Measurements from ENCODE around the gene SCFD2.

SCFD2 gene

DNA sequence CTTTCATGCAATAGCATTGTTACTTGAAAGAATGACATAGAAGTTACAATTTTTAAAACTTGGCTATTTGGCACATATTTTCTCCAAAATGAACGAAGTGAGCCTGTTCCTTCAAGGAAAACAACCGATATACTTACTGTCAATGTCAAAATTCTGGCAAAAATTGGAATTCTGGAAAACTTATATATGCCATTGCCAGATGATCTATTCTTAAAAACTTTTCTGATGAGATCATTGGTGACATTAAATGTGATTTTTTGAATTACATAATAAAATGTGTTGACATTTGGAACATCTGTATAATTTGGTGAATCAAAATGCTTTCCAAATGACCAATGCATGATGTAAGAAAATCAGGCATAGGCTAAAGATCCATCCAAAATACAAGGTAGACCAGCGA, 209.0 kb downstream of the SCFD2 start:
- no peaks in the 10 kb centered on the region for H3K36me3 ChIP-seq (replicated peaks)
- H3K27me3 ChIP-seq (replicated peaks): no peaks in the 10 kb centered on the region
- H3K27ac ChIP-seq: no peak overlapping the region
- no peak overlapping the region for H3K4me3 ChIP-seq (ENCODE audit: low read depth, low read length)
- in situ Hi-C loops (cut with HindIII; ENCODE audit: low pct_ligation_motif_present, low sequenced_read_pairs): no loop called here
- TF ChIP-seq, protein P1, sequence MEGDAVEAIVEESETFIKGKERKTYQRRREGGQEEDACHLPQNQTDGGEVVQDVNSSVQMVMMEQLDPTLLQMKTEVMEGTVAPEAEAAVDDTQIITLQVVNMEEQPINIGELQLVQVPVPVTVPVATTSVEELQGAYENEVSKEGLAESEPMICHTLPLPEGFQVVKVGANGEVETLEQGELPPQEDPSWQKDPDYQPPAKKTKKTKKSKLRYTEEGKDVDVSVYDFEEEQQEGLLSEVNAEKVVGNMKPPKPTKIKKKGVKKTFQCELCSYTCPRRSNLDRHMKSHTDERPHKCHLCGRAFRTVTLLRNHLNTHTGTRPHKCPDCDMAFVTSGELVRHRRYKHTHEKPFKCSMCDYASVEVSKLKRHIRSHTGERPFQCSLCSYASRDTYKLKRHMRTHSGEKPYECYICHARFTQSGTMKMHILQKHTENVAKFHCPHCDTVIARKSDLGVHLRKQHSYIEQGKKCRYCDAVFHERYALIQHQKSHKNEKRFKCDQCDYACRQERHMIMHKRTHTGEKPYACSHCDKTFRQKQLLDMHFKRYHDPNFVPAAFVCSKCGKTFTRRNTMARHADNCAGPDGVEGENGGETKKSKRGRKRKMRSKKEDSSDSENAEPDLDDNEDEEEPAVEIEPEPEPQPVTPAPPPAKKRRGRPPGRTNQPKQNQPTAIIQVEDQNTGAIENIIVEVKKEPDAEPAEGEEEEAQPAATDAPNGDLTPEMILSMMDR (IDR thresholded peaks at IDR 0.05; ENCODE audit: low read depth, low read length, missing control alignments): no peak
- DNase-seq: no peak

- no peak overlapping the region for H3K4me3 ChIP-seq (ENCODE audit: low read depth, low read length)
- in situ Hi-C loops (cut with HindIII; ENCODE audit: low pct_ligation_motif_present, low sequenced_read_pairs): no loop called here
- TF ChIP-seq, protein P1 (IDR thresholded peaks at IDR 0.05; ENCODE audit: low read depth, low read length, missing control alignments): no peak
- no peaks in the 10 kb centered on the region for H3K27me3 ChIP-seq (replicated peaks)
- no peak overlapping the region for H3K27ac ChIP-seq
- H3K36me3 ChIP-seq (replicated peaks): no peaks in the 10 kb centered on the region
- DNase-seq: no peak
Observed at GRCh38 chr4:53152467-53152866, 213.4 kb downstream of the SCFD2 start.

DNA sequence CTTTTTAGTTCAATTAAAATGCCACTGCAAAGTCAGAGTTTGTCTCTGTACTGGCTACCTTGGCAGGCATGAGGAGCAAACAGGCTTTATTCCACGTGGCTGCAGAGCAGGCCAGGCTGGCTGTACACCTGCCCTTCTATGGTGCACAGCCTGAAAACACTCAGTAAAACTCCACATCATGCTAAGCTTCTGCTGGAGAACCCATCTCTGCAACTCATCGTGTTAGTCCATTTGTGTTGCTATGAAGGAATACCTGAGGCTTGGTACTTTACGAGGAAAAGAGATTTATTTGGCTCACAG, 214.4 kb downstream of the SCFD2 start:
- in situ Hi-C loops (cut with HindIII; ENCODE audit: low pct_ligation_motif_present, low sequenced_read_pairs): no loop called here
- TF ChIP-seq, protein P1 (IDR thresholded peaks at IDR 0.05; ENCODE audit: low read depth, low read length, missing control alignments): no peak
- H3K27me3 ChIP-seq (replicated peaks): no peaks in the 10 kb centered on the region

DNA sequence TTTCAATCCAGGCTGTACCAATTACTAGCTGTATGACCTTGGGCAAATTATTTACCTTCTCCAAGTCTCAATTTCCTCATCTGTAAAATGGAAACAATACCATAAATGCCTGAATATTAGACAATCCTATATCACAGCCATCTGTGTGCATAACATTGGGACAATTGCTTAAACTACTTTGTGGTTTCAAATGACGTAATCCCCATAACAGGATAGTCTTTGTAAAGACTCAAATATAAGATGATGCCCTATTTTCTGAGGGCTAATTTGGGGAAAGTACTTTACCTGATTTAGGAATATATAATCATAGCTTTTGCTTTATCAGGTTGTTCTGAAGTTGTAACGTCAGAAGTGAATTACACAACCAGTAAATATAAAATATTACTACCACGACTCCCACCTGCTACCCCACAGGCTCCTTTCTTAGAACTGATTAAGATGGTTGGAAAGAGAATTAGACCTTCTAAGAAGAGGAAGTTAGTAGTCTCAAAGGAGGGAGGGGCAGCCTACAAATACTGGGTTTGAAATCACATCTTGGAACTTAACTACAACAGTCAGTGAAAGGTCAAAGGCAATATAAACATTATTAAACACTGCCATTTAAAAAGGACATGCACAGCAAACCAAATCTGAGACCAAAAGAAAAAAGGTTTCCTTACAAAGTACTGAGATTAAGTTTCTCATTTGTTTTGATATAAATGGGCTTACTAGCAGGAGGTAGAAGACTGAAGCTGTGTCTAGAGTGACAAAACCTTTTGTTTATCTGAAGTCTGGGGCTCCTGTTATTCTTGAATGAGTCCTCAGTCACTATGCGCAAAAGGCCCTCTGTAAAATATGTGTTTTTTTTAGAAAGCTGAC, 215.0 kb downstream of the SCFD2 start:
- peak; percentile 7 for DNase-seq
- H3K27ac ChIP-seq: no peak overlapping the region
- no peaks in the 10 kb centered on the region for H3K36me3 ChIP-seq (replicated peaks)
- in situ Hi-C loops (cut with HindIII; ENCODE audit: low pct_ligation_motif_present, low sequenced_read_pairs): no loop called here
- TF ChIP-seq, protein P1 (IDR thresholded peaks at IDR 0.05; ENCODE audit: low read depth, low read length, missing control alignments): no peak
- no peak overlapping the region for H3K4me3 ChIP-seq (ENCODE audit: low read depth, low read length)
- H3K27me3 ChIP-seq (replicated peaks): no peaks in the 10 kb centered on the region

More for the DNA sequence above, 214.4 kb downstream of the SCFD2 start:
- no peak overlapping the region for H3K4me3 ChIP-seq (ENCODE audit: low read depth, low read length)
- no peaks in the 10 kb centered on the region for H3K36me3 ChIP-seq (replicated peaks)
- H3K27ac ChIP-seq: no peak overlapping the region
- no peak for DNase-seq

DNA sequence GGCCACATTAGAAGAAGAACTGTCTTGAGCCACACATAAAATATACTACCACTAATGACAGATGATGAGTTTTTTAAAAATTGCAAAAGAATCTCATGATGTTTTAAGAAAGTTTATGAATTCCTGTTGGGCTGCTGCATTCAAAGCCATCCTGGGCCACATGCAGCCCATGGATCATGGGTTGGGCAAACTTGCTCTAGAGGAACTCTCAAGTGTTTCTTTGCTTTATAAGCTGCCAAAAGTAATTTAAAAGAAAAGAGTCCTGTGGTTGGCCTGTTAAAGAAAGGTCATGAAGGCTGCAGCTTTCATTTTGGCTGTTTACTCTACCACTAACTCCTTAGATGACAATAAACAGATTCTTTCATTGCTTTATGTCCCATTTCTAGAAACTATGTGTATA, 218.2 kb downstream of the SCFD2 start:
- Histone ChIP-seq H3K36me3 (replicated peaks) (no peaks in the 10 kb centered on the region), H3K4me3 (ENCODE audit: low read depth, low read length) (no peak overlapping the region), H3K27ac (no peak overlapping the region), H3K27me3 (replicated peaks) (no peaks in the 10 kb centered on the region)
- DNase-seq: no peak
- TF ChIP-seq, protein P1 (IDR thresholded peaks at IDR 0.05; ENCODE audit: low read depth, low read length, missing control alignments): no peak
- in situ Hi-C loops (cut with HindIII; ENCODE audit: low pct_ligation_motif_present, low sequenced_read_pairs): no loop called here

GRCh38 chr4:53147197-53147596, 218.7 kb downstream of the SCFD2 start:
- in situ Hi-C loops (cut with HindIII; ENCODE audit: low pct_ligation_motif_present, low sequenced_read_pairs): no loop called here
- H3K36me3 ChIP-seq (replicated peaks): no peaks in the 10 kb centered on the region
- no peak overlapping the region for H3K4me3 ChIP-seq (ENCODE audit: low read depth, low read length)
- no peak for DNase-seq
- TF ChIP-seq, protein P1 (IDR thresholded peaks at IDR 0.05; ENCODE audit: low read depth, low read length, missing control alignments): no peak
- no peak overlapping the region for H3K27ac ChIP-seq
- H3K27me3 ChIP-seq (replicated peaks): no peaks in the 10 kb centered on the region
